Measurements from ENCODE around the gene ITGBL1.

- TF ChIP-seq, protein P1, sequence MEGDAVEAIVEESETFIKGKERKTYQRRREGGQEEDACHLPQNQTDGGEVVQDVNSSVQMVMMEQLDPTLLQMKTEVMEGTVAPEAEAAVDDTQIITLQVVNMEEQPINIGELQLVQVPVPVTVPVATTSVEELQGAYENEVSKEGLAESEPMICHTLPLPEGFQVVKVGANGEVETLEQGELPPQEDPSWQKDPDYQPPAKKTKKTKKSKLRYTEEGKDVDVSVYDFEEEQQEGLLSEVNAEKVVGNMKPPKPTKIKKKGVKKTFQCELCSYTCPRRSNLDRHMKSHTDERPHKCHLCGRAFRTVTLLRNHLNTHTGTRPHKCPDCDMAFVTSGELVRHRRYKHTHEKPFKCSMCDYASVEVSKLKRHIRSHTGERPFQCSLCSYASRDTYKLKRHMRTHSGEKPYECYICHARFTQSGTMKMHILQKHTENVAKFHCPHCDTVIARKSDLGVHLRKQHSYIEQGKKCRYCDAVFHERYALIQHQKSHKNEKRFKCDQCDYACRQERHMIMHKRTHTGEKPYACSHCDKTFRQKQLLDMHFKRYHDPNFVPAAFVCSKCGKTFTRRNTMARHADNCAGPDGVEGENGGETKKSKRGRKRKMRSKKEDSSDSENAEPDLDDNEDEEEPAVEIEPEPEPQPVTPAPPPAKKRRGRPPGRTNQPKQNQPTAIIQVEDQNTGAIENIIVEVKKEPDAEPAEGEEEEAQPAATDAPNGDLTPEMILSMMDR (IDR thresholded peaks at IDR 0.05 in 4 of 5, conservative IDR thresholded peaks at IDR 0.05 in 1 of 5) = no peak
- TF ChIP-seq POLR2A (IDR thresholded peaks at IDR 0.05) = no peak
Measured at GRCh38 chr13:101406791-101407190, 45.7 kb upstream of the ITGBL1 start.
